RCC 7860 (cell line): ENCODE measurements around the gene PACS2.
"Not testable (repeated sequence)": the region's sequence is repeated elsewhere in the genome, so short reads cannot be mapped to it uniquely, and the experiment has no call there.

Source experiments
- DNase-seq: peaks from one replicate; pipeline ENCODE4 v3.0.0-alpha.2; 2015; ENCODE audit warnings: low spot score
- FAIRE-seq: peaks from 2 replicates; lab custom pipeline; 2012; peaks lifted over from hg19 to GRCh38; lab: Jason Lieb, UNC

PACS2 gene

DNA sequence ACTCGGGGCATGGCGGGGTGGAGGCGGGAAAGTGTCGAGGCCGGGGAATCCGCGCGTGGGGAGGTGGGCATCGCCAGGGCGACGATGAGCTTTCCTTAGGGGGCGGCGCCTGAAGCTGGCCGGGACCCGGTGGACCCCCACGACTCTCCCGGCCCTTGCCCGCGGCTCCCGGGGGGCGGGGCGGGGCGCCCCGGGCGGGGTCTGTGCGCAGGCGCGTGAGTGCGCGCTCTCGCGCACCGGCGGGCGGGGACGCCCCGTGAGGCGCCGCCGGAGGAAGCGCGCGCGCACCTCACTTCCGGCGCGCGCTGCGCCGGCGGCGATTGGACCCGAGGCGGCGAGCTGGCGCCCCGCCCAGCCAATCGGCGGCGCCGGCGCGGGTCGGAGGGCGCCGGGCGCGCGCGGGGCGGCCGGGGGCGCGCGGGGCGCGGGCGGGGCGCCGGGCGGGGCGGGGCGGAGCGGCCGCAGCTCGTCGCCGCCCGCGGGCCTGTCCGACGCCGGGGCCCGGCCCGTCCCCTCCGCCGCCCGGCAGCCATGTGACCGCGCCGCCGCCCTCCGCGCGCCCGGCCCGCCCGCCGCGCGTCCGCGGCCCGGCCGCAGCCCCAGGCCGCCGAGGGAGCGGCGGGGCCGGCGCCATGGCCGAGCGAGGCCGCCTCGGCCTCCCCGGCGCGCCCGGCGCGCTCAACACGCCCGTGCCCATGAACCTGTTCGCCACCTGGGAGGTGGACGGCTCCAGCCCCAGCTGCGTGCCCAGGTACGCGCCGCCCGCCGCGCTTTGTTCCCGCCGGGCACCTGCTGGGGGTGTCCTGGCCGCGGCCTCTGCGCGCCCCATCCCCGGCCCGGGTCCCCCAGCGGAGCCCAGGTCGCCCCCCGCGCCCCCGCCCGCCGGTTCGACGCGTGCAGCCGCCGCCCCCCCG is at the start of gene PACS2:
Gene PACS2, plus strand, starts transcription at position 462 of the 914 bp plus-strand sequence. Its CDS starts 171 bp downstream, at position 633.
- no peak for FAIRE-seq
- peak; percentile 29 for DNase-seq

DNA sequence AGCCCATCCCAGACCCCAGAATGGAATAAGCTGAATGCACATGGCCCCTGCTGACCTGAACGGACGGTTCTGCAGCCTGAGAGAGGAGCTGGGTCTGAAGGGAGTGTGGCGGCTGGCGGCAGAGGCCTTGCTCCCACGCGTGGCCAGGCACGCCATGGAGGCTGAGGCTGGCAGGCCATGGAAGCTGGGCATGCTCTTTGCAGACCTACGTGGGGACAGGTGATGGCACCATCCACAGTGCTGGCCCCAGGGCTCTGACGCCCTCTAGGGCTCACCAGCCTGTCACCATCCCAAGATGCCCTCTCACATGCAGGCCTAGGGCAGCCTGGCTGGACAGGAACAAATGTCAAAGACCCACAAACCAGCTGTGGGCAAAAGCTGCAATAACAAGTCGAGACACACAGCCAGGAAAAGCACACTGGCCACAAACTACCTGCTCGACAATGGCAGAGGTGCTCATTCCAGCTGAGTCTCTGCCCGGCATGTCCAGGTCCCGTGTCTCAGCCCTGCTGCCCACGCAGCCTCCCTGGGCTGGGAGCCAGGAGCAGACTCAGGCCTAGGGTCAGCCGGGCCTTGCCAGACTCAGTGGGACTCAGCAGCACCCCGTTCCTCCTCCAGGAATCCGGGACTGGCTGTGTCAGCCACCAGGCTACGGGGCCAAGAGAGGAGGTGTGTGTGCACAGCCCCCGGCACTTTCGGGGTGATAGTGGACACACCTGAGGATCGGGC is 46.6 kb upstream of the PACS2 start:
- FAIRE-seq (no peak), DNase-seq (no peak)

DNA sequence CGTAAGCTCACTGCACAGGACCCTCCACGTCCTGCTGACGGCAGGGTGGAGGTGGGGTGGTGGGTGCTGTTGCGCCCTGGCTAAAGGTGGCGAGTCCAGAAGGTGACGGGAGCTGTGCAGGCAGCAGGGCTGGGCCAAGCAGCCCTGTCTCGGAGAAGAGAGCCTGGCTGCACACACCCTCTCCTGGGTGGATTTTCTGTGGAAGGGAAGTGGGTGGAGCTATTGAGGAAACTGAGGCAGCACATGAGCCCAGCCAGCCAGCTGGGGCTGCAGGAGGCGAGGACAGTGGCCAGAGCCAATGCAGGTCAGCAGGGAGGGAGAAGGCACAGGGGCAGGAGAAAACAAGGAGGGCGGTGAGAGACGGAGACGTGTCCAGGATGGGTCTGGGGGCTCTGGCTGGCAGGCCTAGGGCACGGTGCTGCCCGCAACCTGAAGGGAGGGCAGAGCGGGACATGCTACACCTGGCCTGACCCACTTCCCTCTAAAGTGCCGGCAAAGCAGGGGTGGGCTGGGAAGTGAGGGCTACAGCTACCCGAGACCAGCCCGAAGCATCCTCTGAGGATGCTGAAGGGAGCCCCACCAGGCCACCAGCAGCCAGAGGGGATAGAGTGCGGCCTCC is 45.7 kb upstream of the PACS2 start:
- no peak for DNase-seq
- FAIRE-seq, result no peak

DNA sequence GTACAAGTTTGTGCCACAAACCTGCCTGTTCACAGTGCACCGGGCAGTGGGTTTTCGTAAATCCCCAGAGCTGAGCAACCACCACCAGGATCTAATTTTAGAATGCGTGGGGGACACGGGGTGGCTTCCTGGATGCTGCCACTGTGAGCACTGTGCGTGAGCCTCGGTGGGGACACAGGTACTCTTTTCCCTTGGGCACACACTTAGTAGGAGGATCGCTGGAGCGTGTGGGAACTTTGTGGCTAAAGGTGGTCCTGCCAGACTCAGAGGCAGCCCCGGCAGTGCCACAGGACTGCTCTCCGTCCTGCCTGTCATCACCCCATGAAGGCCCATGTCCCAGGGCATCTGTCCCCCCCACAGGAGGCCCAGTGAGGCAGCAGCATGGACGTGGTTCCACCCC is 45.1 kb upstream of the PACS2 start:
- DNase-seq (no peak), FAIRE-seq (no peak)

DNA sequence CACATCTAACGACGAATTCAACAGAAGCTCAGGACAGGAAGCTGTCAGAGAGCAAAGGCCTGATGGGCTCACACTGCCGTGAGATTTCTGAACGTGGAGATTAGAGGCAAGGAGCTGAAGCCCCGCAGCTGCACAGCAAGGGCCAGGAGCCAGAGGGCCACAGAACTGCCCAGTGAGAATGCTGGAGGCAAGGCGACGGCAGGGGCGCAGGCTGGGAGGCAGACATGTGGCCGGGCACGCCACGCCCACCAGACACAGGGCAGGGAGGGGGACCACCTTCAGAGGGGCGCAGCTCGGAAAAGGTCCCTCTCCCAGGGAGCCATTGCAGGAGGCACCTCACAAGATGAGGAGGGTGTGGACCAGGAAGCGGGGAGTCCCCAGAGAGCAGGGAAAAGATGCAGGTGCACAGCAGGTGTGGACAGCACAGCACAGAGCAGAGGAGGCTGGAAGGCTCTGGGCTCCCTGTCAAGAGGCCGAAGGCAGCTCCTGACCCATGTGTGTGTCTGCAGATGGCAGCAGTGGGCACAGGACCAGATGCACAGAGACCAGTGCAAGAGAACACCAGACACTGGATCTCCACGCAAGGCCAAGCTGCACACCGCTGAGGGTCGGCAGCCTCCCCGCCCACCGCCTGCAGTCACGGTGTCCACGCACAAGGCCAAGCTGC is 43.2 kb upstream of the PACS2 start:
- DNase-seq, result no peak
- no peak for FAIRE-seq

DNA sequence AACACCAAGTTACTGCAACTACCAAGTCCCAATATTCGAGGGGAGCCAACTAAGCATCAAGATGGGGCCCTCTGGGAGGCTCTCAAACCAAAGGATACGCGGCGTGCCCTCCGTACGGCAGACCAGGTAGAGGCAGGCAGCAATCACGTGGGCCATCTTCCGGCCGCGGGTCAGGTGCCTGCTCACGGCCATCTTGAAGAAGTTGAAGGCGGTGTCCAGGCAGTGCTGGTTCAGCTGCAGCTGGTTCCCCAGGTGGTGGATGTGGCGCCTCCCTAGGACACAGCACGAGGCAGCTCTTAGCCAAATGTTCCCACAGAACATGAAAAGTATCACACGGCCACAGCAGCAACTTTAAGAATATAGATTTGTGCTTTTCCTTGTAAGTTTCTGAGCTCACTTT is 41.9 kb upstream of the PACS2 start:
- FAIRE-seq (no peak), DNase-seq (no peak)

DNA sequence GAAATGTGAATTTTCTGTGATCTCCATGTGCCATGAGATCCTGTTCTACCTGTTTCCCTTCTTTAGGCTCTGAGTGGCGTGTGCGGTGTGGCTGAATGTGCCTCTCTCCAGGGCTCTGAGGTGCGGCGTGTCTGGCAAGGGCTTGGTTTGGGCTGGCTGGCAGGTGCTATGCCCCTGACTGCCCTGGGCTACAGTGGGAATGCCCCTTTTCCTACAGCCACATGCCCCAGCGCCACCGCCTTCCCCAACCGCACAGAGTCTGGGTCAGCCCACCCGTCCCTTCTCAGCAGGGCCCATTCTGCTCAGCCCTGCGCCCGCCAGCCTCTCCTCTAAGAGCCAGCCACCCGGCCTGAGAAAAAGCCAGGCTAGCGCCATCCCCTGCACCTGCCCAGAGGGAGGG is 41.5 kb upstream of the PACS2 start:
- DNase-seq (no peak), FAIRE-seq (no peak)

DNA sequence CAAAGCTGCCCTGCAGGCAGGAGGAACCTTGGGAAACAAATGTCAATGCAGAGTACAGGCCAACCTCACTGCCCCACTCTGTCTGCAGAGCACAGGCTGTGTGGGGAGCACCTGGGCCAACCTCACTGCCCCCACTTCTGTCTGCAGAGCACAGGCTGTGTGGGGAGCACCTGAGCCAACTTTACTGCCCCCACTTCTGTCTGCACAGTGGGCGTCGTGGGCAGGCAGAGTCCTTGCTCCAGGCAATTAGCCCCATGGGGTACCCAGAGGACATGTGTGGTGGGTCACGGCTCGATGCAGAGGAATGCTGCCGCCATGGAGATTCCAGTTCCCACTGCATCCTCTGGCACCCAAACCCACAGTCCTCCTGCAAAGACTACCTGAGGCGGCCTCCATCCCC is 39.9 kb upstream of the PACS2 start:
- FAIRE-seq (no peak), DNase-seq (no peak)

DNA sequence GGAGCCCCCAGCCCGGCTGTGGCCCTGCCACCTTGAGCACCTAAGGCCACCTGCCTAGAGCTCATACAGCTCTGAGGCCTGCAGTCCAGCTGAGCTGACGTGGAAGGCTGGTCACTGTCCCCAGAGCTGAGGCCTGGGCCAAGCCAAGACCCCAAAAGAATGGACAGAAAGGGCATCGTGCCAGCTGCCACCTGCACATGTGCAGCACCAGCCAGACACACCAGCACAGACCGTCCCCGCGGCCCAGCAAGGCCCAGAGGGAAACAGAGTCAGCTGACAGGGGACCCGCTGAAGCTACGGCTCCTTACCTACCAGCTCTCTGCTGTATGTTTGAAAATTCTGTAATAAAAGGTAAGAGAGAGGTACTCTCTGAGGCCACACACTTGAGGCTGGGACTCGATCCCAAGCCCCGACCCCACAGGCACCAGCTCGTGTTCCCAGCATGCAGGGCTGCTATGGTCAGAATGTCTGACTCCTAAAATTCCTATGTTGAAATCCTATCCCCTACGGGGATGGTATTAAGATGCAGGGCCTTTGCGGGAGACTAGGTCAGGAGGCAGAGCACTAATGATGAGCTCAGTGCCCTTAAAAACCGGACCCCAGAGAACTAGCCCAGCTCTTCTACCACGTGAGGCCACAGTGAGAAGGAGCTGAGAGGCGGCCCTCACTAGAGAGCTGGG is 39.1 kb upstream of the PACS2 start:
- DNase-seq (no peak), FAIRE-seq (no peak)

DNA sequence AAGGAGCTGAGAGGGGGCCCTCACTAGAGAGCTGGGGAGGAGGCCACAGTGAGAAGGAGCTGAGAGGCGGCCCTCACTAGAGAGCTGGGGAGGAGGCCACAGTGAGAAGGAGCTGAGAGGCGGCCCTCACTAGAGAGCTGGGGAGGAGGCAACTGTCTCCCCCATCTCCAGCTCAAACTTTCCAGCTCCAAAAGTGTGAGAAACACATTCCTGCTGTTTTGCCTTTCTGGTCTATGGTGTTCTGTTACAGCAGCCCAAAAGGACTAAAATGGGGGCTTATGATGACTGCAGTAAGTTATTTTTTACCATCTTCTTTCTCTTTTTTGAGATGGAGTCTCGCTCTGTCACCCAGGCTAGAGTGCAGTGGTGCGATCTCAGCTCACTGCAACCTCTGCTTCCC is 37.1 kb upstream of the PACS2 start:
- FAIRE-seq, DNase-seq: not testable (repeated sequence)

DNA sequence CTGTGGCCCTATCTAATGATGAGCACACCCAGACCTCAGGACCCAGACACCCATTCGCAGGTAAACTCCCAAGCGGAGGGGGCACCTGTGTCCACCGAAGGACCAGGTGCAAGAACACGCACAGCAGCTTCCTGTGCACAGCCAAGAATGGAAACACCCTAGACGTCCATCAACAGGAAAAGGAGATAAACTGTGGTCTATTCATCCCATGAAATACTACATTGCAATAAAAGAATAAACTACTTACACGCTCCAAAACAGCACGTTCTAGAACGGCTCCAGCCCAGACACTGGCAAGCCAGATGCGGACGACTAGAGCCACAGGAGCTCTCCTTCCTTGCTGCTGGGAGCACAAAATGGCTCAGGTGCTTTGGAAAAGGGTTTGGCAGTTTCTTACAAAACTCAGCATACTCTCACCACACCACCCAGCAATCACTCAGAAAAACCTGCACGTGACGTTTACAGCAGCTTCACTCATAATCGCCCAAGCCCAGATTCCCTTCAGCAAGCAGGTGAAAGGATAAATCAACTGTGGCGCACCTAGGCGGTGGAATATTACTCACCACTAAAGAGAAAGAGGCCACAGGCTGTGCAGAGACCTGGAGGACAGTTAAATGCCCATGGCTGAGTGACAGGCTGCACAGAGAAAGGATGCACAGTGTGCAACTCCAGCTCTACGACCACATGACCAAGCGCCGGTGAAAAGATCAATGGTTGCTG is 34.7 kb upstream of the PACS2 start:
- no peak for FAIRE-seq
- DNase-seq, result no peak

DNA sequence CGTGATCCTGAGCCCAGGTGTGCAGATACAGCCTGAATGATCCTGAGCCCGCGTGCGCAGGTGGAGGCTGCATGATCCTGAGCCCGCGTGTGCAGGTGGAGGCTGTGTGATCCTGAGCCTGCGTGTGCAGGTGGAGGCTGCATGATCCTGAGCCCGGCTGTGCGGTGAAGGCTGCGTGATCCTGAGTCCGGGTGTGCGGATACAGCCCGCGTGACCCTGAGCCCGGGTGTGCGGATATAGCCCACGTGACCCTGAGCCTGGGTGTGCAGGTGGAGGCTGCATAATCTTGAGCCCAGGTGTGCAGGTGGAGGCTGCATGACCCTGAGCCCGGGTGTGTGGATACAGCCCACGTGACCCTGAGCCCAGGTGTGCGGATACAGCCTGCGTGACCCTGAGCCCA is 34.0 kb upstream of the PACS2 start:
- no peak for FAIRE-seq

DNA sequence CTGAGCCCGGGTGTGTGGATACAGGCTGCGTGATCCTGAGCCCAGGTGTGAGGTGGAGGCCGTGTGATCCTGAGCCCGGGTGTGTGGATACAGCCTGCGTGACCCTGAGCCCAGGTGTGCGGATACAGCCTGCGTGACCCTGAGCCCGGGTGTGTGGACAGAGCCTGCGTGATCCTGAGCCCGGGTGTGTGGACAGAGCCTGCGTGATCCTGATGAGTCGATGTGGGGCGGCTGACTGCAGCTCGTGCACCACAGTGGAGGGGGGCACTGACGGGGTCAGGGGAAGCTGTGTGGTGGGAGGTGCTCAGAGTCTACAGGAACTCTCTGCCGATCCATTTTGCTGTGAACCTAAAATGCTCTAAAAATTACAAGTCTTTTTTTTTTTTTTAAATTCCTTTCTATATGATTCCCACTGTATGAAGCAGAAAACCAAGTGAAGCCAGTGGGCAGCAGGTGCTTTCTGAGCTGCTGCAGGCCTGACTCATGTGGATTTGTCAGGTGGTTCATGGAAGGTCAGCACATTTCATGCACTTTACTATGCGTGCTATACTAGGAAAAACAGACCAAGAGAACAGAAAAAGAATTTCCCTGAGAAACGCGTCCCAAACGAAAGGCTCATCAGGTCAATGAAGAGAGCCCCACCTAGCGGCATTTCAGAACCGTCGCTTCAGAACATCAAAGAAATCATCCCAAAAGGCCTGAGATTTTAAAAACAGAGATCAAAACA is 33.0 kb upstream of the PACS2 start:
- DNase-seq (peak; percentile 30), FAIRE-seq (no peak)

More for the DNA sequence above, 34.0 kb upstream of the PACS2 start:
- DNase-seq, result no peak

DNA sequence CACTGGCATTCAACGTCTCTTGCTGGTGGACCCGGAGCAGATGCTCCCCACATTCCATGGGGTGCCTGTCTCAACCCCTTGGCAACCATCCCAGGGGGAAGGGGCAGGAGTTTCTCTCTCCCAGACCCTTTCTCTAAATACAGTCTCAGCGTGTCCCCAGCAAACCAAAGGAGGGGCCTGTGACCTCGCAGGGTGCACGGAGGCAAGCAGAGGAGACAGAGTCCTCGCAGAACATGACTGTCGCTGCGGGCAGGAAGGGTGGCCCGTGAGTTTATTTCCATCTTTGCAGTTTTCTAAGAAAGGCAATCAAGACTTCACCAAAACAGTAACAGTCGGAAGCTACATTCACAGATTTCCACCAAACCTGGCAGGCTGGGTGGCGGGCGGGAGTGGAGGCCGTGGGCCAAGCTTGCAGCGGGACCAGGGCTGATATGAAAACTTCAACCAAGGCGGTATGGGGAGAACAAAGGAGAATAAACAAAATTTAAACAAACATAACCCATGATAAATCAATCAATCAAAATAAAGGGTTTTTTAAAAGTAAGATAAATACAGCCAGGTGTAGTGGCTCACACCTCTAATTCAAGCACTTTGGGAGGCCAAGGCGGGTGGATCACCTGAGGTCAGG is 32.3 kb upstream of the PACS2 start:
- no peak for DNase-seq
- FAIRE-seq, result no peak

DNA sequence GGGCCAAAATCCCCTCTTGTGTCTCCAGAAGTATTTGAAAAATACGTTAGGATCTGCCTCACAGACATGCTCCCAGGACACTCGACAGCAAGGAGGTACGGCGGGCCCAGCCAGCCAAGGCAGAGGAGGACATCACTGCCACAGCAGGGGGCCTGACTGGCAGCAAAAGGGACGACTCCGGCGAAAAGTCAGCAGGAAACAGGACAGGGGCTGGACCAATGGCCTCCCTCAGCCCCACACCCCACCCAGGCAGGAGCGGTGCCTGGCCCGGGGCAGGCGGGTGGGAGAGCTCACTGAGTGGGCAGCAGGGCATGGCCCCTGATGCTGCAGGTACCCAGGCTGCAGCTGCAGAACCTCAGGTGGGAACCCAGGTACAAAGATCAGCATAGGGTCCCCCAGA is 31.5 kb upstream of the PACS2 start:
- no peak for DNase-seq
- FAIRE-seq, result no peak

DNA sequence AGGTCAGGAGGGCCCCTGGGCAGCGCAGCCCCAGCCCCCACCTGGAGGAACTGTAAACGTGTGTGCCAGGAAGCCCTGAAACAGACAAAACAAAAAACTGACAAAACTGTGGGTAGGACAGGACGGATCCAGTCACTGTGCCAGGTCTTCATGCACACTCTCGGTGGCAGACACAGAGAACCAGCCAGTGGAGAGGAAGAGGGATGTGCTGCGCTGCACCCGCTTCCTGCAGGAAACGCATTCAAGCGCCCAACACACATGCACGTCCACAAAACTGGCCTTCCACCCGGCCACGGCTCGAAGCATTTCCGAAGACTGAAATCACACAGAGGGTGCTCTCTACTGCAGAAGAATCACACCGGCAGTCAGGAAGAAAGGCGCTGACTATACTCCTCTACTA is 30.6 kb upstream of the PACS2 start:
- FAIRE-seq (no peak), DNase-seq (no peak)

DNA sequence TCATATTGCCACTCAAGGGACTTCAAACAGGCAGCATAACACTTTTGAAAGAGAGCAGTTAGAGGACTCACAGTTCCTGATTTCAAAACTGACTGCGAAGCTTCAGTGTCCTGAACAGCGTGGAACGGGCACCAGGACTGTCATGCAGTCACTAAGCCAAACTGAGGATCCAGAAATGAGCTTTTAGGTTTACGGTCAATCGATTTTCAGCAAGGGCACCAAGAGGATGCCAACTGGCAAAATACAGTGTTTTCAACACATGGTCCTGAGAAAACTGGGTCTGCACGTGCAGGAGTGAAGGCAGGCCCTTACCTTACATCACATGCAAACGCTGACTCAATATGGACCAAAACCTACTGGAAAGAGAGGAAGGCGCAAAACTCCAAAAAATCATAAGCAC is 29.4 kb upstream of the PACS2 start:
- no peak for FAIRE-seq
- DNase-seq, result no peak

DNA sequence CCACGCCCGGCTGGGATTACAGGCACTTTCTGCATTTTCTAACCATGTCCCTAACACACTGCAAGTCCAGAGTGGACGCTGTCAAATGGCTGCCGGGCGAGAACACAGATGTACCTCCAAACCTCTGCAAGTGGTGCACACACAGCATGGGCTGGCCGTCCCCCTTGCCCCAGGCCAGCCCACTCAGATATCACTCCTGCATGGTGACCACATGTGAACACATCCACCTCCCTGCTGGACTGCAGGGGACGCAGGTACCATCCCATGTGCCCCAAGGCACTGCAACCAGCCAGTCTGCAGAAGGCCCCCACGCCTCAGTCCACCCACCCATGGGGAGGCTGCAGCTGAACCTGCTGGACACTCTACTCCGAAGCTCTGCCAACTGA is 27.8 kb upstream of the PACS2 start:
- DNase-seq (no peak), FAIRE-seq (no peak)
